HG03354 (cell line): ENCODE data around the gene NPAS4.
A peak's percentile ranks its signal among the peaks of the same experiment; 100 is the strongest.
"Not testable (repeated sequence)": the region's sequence is repeated elsewhere in the genome, so short reads cannot be mapped to it uniquely, and the experiment has no call there.

Experiments used
- ATAC-seq: cut with Tn5 transposase; IDR thresholded peaks from one replicate; pipeline ENCODE4 v1.9.1; 2021; ENCODE audit warnings: mild to moderate bottlenecking; ENCODE audit not compliant: unreplicated experiment, poor library complexity, severe bottlenecking

The NPAS4 gene

DNA sequence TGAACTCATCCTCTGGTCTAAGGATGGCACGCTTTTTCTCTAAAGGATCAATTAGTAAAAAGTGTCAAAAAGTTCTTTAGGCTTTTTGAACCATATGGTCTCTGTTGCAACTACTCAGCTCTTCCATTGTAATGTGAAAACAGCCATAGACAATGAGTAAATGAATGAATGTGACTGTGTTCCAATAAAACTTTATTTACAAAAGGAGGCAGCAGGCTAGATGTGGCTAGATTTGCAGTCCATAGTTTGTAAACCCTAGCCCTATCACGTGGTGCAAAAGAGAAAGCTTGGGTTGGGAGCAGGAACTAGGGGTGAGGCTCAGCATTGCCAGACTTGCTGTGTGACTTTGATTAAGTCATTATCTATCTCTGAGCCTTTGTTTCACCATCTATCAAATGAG, 5.4 kb upstream of the NPAS4 start:
- ATAC-seq = no peak

- no peak for ATAC-seq
Observed at GRCh38 chr11:66417000-66417399, 3.8 kb upstream of the NPAS4 start.

GRCh38 chr11:66418168-66418985, 2.5 kb upstream of the NPAS4 start:
- ATAC-seq = no peak

GRCh38 chr11:66418986-66419308, 1.9 kb upstream of the NPAS4 start:
- no peak for ATAC-seq

- ATAC-seq = no peak
Observed at GRCh38 chr11:66419825-66420224, 1.0 kb upstream of the NPAS4 start.

DNA sequence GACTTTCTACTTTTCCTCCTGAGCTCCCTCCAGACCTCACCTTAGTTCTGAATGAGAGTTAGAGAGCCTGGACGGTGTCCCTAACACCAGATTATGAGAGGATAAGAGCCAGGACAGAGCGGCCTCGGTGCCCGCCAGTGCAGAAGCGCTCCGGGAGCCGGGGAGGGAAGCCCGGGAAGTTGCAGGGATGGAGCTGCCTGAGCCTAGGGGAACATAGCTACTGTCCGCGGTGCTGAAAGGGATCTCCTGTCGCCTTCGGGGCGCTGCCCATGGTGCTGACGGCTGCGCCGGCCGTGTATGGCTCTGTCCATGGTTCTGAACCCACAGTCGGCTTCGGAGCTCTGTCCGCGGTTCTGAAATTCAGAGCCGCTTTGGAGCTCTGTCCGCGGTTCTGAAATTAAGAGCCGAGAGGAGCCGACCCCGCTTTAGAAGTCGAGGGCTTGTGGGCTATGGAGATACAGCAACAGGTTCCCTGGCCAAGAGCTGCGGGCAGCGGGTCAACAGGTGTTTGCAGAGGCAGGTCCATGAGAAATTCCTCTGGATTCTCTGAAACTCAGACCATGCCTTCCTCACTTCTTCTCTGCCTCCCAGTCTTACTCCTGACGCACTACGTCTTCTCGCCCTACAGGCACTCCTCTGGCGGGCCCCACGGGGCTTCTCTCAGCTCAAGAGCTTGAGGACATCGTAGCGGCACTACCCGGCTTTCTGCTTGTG, 814 bp downstream of the NPAS4 start:
- ATAC-seq = peak; percentile 49

- no peak for ATAC-seq
Observed at GRCh38 chr11:66426314-66426713, 5.5 kb downstream of the NPAS4 start.

DNA sequence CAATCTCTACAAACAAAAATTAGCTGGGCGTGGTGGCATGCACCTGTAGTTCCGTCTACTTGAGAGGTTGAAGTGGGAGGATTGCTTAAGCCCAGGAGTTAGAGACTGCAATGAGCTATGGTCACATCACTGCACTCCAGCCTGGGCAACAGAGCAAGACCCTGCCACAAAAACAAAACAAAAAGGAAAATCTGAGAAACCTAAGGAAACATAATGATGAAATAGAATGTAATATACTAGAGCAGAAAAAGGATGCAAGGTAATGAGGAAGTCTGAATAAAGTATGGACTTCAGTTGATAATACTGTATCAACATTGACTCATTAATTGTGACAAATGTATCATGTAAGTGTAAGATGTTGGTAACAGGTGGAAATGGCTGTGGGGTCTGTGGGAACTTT, 8.1 kb downstream of the NPAS4 start:
- ATAC-seq = no peak

DNA sequence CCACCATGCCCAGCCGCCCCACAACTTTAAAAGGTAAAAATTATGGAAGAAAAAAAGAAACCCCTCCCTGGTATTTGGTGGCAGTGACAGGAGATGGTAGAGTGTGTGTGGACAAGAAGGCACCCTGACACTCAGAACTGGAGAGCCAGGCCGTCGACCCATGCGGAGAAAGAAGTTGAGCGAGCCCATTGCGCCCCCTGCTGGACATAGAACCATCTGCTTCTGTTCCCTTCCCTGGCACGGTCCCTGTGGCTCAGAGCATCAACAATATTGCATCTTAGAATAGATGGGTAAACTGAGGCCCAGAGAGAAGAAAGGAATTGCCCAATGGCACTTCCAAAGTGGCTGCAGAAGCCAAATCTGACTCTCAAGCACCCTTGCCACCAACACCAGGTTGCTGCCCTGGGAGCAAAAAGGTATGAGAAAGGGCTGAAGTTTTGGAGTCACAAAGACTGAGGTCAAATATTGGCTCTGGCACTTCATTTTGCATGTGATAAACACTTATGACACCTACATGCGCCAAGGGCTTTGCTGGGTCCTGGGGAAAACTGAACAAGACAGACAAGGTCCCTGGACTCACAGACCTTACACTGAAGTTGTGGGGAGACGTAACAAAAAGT, 9.3 kb downstream of the NPAS4 start:
- ATAC-seq = no peak

DNA sequence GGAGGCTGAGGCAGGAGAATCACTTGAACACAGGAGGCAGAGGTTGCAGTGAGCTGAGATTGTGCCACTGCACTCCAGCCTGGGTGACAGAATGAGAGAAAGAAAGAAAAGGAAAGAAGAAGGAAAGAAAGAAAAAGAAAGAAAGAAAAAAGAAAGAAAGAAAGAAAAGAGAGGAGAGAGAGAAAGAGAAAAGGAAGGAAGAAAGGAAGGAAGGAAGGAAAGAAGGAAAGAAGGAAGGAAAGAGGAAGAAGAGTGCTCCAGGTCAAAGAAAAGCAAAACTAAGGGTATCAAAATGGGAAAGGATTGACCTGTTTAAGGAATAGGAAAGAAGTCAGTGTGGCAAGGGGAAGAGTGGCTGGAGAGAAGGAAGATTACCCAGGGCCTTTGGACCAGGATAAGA, 10.5 kb downstream of the NPAS4 start:
- ATAC-seq = not testable (repeated sequence)

DNA sequence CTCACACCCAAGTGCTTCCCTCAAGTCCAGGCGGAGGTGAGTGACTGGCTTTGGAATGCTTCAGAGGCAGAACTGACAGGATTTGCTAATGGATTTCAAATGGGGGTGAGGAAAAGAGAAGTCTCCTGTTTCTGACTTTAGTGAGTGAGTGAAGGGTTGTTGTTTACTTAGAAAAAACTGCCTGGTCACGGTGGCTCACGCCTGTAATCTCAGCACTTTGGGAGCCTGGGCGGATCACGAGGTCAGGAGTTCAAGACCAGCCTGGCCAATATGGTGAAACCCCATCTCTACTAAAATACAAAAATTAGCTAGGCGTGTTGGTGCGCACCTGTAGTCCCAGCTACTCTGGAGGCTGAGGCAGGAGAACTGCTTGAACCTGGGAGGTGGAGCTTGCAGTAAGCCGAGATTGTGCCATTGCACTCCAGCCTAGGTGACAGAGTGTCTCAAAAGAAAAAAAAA, 11.1 kb downstream of the NPAS4 start:
- not testable (repeated sequence) for ATAC-seq

DNA sequence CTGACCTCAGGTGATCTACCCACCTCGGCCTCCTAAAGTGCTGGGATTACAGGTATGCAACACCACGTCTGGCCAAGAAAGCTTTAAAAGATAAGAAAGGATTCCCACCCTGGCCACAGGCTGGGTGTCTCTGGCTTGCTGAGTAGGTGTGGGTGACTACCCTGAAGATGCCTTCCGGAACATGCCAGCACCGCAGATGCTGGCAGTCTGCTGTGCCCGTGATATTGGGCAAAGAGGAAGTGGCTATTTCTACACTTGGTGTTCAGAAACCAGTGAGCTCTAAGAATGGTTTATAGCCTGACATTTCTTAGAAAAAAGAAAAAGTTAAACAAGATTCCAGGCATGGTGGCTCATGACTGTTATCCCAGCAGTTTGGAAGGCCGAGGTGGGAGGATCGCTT, 11.8 kb downstream of the NPAS4 start:
- ATAC-seq = no peak

DNA sequence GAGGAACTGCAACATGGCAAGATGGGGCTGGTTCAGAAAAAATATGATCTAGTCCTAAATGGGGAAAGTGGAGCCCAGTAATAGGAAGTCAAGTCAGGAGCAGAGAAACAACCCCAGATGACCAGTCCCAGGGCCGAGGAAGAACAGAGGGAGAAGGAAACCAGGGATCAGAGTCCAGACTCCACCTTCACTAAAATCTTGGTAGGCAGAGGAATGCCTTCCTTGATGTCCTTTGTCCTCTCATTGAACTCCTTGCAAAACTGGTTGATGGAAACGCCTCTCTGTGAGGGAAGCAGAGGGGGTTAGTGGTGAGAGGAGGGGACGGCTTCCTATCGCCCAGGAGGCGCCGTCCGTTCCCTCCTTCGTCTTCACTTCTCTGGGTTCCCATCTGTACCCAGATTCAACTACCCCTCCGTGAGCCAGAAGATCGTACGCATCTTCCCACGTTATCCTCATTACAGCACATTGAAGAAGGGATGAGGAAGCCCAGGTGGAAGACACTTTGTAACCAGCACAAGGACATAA, 17.2 kb downstream of the NPAS4 start:
- ATAC-seq = no peak

DNA sequence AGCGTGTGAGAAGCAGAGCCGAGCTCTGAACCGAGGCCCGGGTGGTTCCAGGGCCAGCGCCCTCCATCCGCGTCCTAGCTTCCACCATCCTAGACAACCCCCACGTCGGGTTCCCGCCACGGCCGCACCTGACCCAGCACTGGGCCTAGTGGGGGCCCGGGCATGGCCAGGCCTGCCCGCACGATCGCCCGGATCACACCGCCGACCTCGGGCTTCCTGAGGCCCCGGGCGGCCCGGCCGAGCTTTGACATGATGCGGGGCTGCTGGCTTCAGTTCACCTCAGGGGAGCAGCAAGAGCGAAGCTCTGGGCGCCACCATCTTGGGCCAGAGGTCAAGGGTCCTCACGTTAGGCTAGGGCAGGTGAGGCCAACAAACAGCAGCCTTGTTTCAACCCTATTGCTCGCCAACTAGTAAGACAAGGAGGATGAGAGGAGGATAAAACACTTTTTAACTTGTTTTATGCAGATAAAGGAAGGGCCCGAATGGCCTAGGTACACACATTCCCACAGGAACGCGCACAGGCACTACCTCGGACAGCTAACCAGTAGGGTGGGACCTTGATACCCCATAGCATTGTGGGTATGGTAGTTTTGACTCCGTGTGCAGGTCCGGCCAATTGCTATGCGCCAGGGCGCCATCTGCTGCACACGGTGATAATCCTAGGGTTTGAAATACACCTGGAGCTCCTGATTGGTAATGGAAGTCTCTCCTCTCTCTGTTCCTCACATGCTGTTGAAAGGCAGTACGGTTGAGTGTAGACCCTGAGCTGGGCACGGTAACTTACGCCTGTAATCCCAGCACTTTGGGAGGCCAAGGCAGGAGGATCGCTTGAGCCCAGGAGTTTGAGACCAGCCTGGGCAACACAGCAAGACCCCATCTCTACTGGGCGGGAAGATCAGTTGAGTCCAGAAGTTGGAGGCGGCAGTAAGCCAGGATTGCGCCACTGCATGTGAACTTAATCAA, 17.9 kb downstream of the NPAS4 start, which contains the start of gene MRPL11:
TSS of gene MRPL11 (minus strand) at position 345 of the 963 bp plus-strand sequence. CDS start at position 251, 94 bp downstream.
- peak; percentile 95 for ATAC-seq

DNA sequence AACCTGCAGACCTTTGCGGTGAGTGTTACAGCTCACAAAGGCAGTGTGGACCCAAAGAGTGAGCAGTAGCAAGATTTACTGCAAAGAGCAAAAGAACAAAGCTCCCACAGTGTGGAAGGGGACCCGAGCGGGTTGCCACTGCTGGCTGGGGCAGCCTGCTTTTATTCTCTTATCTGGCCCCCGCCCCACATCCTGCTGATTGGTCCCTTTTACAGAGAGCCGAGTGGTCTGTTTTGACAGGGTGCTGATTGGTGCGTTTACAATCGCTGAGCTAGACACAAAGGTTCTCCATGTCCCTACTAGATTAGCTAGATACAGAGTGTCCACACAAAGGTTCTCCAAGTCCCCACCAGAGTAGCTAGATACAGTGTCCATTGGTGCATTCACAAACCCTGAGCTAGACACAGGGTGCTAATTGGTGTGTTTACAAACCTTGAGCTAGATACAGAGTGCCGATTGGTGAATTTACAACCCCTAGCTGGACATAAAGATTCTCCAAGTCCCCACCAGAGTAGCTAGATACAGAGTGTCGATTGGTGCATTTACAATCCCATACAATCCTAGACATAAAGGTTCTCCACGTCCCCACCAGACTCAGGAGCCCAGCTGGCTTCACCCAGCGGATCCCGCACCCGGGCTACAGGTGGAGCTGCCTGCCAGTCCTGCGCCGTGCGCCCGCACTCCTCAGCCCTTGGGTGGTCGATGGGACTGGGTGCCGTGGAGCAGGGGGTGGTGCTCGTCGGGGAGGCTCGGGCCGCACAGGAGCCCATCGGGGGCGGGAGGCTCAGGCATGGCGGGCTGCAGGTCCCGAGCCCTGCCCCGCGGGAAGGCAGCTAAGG, 19.5 kb downstream of the NPAS4 start:
- ATAC-seq = not testable (repeated sequence)

DNA sequence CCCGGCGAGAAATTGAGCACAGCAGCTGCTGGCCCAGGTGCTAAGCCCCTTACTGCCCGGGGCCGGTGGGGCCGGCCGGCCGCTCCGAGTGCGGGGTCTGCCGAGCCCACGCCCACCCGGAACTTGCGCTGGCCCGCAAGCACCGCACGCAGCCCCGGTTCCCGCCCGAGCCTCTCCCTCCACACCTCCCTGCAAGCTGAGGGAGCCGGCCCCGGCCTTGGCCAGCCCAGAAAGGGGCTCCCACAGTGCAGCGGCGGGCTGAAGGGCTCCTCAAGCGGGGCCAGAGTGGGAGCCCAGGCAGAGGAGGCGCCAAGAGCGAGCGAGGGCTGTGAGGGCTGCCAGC, 20.1 kb downstream of the NPAS4 start:
- ATAC-seq = not testable (repeated sequence)

DNA sequence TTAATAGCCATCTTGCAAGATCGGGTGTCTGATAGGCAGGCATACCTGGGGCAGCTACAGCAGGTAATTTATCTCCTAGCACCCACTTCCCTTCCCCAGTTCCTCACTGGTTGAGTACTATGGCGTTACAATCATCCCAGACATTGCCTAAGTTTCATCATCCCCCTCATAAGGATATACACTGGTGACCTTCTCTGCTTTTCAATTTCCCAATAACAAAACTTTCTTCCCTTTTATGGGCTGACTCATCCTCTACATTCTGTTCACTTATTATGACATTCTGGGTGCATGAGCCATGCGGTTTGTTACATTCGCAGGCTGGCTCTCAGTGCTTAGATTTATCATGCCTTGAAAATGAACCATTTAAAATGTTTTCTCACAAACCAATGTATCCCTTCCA, 22.8 kb downstream of the NPAS4 start:
- ATAC-seq = no peak

GRCh38 chr11:66447012-66447411, 26.2 kb downstream of the NPAS4 start:
- no peak for ATAC-seq

GRCh38 chr11:66448523-66448922, 27.7 kb downstream of the NPAS4 start:
- ATAC-seq = no peak
